Measurements from ENCODE around the gene LIN9. TPM values are rescaled to one million over a fixed set of nuclear protein-coding genes. Genes with fewer than 3 reads are reported as not detected.

LIN9 gene
- total RNA-seq, 1 donor from 2014 or later, result 4.2 TPM

DNA sequence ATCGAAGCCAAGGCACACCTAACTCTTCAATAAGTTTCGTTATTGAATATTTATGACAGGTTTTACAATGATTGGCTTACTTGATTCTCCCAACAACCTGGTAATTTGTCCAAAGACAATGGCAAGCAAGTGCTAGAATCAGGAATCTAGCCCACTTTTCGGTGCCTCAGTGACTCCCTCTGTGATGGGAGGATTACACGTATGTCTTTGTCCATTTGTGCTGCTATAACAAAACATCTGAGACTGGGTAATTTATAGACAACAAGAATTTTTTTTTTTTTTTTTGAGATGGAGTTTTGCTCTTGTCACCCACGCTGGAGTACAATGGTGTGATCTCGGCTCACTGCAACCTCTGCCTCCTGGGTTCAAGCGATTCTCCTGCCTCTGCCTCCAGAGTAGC lies 2.4 kb upstream of the LIN9 start:
- DNase-seq (ENCODE audit: extremely low spot score, unreplicated experiment), result no peak
- Mint-ChIP-seq H3K4me1 (ENCODE audit: unreplicated experiment) (peaks cover 9% of the 10 kb centered on the region), H3K27ac (ENCODE audit: unreplicated experiment) (no peak overlapping the region), H3K36me3 (ENCODE audit: unreplicated experiment) (no peaks in the 10 kb centered on the region), H3K4me3 (ENCODE audit: unreplicated experiment) (no peak overlapping the region), H3K27me3 (ENCODE audit: unreplicated experiment) (peaks cover 27% of the 10 kb centered on the region), H3K9me3 (ENCODE audit: unreplicated experiment) (peaks cover 6% of the 10 kb centered on the region)
- TF ChIP-seq, protein P1, sequence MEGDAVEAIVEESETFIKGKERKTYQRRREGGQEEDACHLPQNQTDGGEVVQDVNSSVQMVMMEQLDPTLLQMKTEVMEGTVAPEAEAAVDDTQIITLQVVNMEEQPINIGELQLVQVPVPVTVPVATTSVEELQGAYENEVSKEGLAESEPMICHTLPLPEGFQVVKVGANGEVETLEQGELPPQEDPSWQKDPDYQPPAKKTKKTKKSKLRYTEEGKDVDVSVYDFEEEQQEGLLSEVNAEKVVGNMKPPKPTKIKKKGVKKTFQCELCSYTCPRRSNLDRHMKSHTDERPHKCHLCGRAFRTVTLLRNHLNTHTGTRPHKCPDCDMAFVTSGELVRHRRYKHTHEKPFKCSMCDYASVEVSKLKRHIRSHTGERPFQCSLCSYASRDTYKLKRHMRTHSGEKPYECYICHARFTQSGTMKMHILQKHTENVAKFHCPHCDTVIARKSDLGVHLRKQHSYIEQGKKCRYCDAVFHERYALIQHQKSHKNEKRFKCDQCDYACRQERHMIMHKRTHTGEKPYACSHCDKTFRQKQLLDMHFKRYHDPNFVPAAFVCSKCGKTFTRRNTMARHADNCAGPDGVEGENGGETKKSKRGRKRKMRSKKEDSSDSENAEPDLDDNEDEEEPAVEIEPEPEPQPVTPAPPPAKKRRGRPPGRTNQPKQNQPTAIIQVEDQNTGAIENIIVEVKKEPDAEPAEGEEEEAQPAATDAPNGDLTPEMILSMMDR (IDR thresholded peaks at IDR 0.05), result no peak

DNA sequence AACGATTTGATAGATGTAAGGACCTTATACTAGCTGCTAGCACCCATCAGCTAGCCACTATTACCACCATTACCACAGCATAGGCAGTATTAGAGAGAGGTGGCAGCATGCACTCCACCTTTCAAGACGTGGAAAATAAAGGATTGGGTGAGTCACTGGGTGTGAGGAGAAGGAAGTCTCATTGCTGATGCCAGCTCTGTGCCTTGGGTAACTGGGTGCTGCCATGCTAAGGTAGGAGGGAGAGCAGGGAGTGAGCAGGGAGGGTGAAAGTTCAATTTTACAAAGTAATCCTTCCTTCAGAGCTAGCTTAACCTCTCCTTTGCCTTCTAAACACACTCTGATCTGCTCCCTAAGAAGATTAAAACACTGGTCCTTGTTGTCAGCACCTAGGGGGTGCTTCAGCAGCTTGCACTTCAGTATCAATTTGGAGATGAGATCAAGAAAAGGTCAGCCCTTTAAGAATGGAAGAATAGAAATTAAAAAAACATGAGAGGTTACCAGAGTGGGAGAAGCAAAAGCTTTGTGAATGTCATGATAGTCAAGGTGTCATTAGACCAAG lies 1.8 kb upstream of the LIN9 start:
- Mint-ChIP-seq H3K27me3 (ENCODE audit: unreplicated experiment) (peaks cover 21% of the 10 kb centered on the region), H3K27ac (ENCODE audit: unreplicated experiment) (no peak overlapping the region), H3K36me3 (ENCODE audit: unreplicated experiment) (no peaks in the 10 kb centered on the region), H3K4me3 (ENCODE audit: unreplicated experiment) (peak overlapping the region; percentile 77), H3K9me3 (ENCODE audit: unreplicated experiment) (peaks cover 6% of the 10 kb centered on the region), H3K4me1 (ENCODE audit: unreplicated experiment) (peaks cover 9% of the 10 kb centered on the region)
- DNase-seq (ENCODE audit: extremely low spot score, unreplicated experiment), result no peak
- TF ChIP-seq, protein P1 (IDR thresholded peaks at IDR 0.05), result no peak

DNA sequence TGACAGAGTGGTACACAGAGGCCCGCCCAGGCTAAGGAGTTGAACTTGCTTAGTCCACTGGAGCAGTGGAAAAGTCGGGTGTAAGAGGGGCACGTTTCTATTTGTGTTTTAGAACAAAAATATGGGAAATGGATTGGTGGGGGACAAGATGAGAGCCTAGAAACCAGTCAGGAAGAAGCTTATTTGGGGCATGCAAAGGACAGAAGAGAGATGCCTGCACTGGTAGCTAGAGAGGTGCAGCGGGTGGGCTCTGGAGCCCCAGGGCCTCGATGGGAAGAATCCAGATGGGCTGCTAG lies 1.2 kb upstream of the LIN9 start:
- H3K9me3 Mint-ChIP-seq (ENCODE audit: unreplicated experiment), result peaks cover 6% of the 10 kb centered on the region
- peaks cover 9% of the 10 kb centered on the region for H3K4me1 Mint-ChIP-seq (ENCODE audit: unreplicated experiment)
- H3K4me3 Mint-ChIP-seq (ENCODE audit: unreplicated experiment), result peak overlapping the region; percentile 77
- peak overlapping the region; percentile 8 for H3K27ac Mint-ChIP-seq (ENCODE audit: unreplicated experiment)
- DNase-seq (ENCODE audit: extremely low spot score, unreplicated experiment), result no peak
- H3K36me3 Mint-ChIP-seq (ENCODE audit: unreplicated experiment), result no peaks in the 10 kb centered on the region
- TF ChIP-seq, protein P1 (IDR thresholded peaks at IDR 0.05), result no peak
- H3K27me3 Mint-ChIP-seq (ENCODE audit: unreplicated experiment), result peaks cover 17% of the 10 kb centered on the region

DNA sequence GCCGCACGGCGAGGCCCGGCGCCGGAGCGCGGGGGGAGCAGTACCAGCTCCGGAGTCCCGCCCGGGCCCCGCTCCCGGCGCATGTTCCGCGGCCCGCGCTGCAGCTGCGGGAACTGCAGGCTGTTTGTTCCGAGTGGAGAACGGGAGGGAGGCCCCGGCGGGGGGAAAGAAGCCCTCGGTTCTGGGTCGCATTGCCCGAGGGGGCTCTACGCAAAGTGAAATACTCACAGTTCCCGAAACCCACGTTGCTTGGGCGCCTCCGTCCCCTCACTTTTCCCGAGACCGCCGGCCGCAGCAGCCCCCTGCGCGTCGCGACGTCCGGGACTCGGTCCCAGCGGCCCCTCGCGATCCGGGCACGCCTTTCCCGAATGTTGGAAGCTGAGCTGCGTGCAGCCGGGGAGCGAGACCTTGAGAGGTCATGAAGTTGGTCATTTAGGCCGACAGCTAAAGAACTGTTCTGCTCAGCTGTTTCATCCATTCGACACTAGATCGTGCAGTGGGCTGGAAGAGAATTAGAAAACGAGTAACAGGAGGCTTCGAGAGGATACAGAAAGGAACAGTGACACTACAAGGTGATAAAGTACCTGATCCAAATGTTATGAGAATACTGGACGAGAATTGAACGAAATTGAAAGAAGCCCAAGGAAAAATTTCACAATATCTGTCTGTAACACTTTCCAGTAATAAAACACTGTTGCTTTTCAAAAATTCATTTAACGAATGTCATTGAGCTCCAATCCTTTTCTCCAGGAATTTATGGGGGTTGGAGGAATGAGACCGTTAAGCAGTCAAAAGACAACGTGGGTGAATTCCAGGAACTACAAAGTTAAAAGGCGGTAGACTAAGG lies 657 bp upstream of the LIN9 start:
- H3K4me3 Mint-ChIP-seq (ENCODE audit: unreplicated experiment), result peak overlapping the region; percentile 77
- peaks cover 6% of the 10 kb centered on the region for H3K9me3 Mint-ChIP-seq (ENCODE audit: unreplicated experiment)
- H3K27me3 Mint-ChIP-seq (ENCODE audit: unreplicated experiment), result peaks cover 17% of the 10 kb centered on the region
- H3K4me1 Mint-ChIP-seq (ENCODE audit: unreplicated experiment), result peaks cover 9% of the 10 kb centered on the region
- TF ChIP-seq, protein P1 (IDR thresholded peaks at IDR 0.05), result no peak
- peak overlapping the region; percentile 15 for H3K27ac Mint-ChIP-seq (ENCODE audit: unreplicated experiment)
- DNase-seq (ENCODE audit: extremely low spot score, unreplicated experiment), result peak; percentile 86
- no peaks in the 10 kb centered on the region for H3K36me3 Mint-ChIP-seq (ENCODE audit: unreplicated experiment)

DNA sequence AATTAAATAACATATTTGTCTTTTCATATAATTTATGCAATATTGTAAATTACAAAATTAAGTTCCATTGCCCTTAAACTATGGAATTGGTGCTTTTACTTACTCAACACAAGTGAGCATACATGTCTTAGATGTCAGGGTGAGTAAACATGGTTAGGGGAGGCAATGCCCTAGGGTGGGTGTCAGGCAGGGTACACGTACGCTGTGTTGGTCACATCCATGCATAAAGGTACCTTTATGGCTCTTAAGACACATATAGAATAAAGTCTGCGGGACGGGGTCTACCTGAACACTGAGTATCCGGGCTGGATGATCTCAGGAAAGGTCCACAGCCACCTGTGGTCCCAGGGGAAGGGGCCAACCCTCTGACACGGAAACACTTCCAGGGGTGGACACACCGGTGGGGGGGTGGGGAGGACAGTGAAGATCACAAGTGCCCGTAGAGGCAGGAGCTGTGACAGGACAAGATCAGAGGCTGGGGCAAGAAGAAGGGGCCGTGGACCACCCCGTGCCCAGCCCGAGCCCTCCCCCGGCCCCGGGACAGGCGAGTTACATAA lies 720 bp downstream of the LIN9 start:
- Mint-ChIP-seq H3K4me3 (ENCODE audit: unreplicated experiment) (peak overlapping the region; percentile 85), H3K9me3 (ENCODE audit: unreplicated experiment) (no peaks in the 10 kb centered on the region), H3K36me3 (ENCODE audit: unreplicated experiment) (no peaks in the 10 kb centered on the region), H3K27ac (ENCODE audit: unreplicated experiment) (peak overlapping the region; percentile 60), H3K4me1 (ENCODE audit: unreplicated experiment) (peaks cover 9% of the 10 kb centered on the region), H3K27me3 (ENCODE audit: unreplicated experiment) (peaks cover 3% of the 10 kb centered on the region)
- TF ChIP-seq, protein P1 (IDR thresholded peaks at IDR 0.05), result no peak
- DNase-seq (ENCODE audit: extremely low spot score, unreplicated experiment), result no peak
